OCI-LY7 (cell line): ENCODE data around the gene CCDC12.

Experiments
- CTCF ChIP-seq: fragments of 200-600 bp; sonication (generic); conservative IDR thresholded peaks from 2 replicates; pipeline ENCODE4 v1.5.1; 2014; ENCODE audit warnings: mild to moderate bottlenecking, antibody characterized with exemption, low read length, moderate library complexity, mixed read lengths
- EZH2phosphoT487 ChIP-seq: fragments of 200-600 bp; sonication (generic); IDR thresholded peaks from 2 replicates; pipeline ENCODE4 v1.6.1; 2018; ENCODE audit warnings: low read depth, borderline replicate concordance, mild to moderate bottlenecking, mixed run types, antibody characterized with exemption, low read length, moderate library complexity, mixed read lengths

GRCh38 chr3:46908294-46908985 lies 68.1 kb downstream of the CCDC12 start:
- TF ChIP-seq CTCF (no peak; the same call in 1 of the 2 replicates), EZH2phosphoT487 (no peak)
